Esophagus squamous epithelium (tissue), 4 donors: ENCODE data around the gene SDF2L1.
A peak's percentile ranks its signal among the peaks of the same experiment; 100 is the strongest.

Experiments
- CTCF ChIP-seq, 6 experiments: fragments of 450-650 bp in 4 of 6; fragments of 200-600 bp in 2 of 6; sonication (generic) in 2 of 6; IDR thresholded peaks; one replicate each; pipeline ENCODE4 v1.5.1; 2016 to 2019; ENCODE audit warnings: antibody characterized with exemption in 6 of 6, mild to moderate bottlenecking in 4 of 6, moderate library complexity in 4 of 6
- POLR2A ChIP-seq, 4 donors: fragments of 450-650 bp; IDR thresholded peaks; one replicate each; pipeline ENCODE4 v1.6.1; 2017; ENCODE audit warnings: antibody characterized with exemption in 4 of 4, mild to moderate bottlenecking in 4 of 4, moderate library complexity in 3 of 4

DNA sequence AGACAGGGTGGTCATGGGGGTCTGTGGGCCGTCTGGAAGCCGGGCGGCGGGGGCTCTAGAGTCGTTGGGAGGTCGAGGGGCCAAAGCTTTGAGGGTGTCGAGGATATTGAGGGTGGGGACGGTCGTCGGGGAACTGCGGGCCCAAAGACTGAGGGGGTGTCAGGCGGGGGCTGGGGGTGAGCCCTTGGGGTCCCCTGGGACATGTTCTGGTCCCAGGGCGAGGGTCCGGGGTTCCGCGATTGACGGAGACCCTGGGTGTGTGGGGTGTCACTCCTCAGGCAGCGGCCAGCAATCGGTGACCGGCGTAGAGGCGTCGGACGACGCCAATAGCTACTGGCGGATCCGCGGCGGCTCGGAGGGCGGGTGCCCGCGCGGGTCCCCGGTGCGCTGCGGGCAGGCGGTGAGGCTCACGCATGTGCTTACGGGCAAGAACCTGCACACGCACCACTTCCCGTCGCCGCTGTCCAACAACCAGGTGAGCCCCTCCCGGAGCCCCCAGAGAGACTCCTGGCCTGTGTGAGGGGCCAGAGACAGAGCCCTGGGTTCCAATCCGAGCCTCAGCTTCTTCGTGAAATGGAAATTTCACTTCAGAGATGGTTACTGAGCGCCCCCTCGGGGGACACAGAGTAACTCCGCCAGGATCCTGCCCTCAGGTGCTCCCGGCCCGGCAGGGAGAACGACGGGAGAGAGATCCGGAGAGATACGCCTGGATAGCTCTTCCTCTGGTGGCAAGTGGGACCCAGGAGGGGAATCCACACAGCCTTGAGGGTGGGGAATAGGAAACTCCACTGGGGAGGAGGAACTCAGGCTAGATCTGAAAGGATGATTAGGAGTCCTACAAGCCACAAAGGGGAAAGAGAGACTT lies 714 bp downstream of the SDF2L1 start:
- TF ChIP-seq POLR2A (IDR thresholded peaks at IDR 0.05) (no peak), CTCF (IDR thresholded peaks at IDR 0.05) (peak in 4 of 6 experiments; percentile 40 to 59 (median 52))
